Measurements from ENCODE around the gene PTPRN2. TPM values are rescaled to one million over a fixed set of nuclear protein-coding genes. Genes with fewer than 3 reads are reported as not detected.

PTPRN2 gene
- total and polyA plus RNA-seq, 2 donors (not counting 1 experiment from before 2014, with no cell fraction given) = 0.54 to 1.2 TPM

GRCh38 chr7:158498443-158499081, 89.1 kb downstream of the PTPRN2 start:
- Histone ChIP-seq H3K4me3 (replicated peaks in 1 of 4; ENCODE audit: control extremely low read depth in 1 of 4, insufficient read depth in 1 of 4, low read depth in 3 of 4, low read length in 4 of 4) (no peak overlapping the region), H3K27ac (ENCODE audit: insufficient read depth, low read length) (no peak overlapping the region), H3K36me3 (ENCODE audit: control insufficient read depth, insufficient read depth, low read length) (no peaks in the 10 kb centered on the region), H4K20me1 (ENCODE audit: control insufficient read depth, extremely low read depth, insufficient read depth, low read length) (no peaks in the 10 kb centered on the region), H3K79me2 (ENCODE audit: control insufficient read depth, insufficient read depth, low read length) (no peaks in the 10 kb centered on the region), H3K4me1 (ENCODE audit: control insufficient read depth, extremely low read depth, insufficient read depth, low read length) (no peaks in the 10 kb centered on the region), H3K27me3 (ENCODE audit: control insufficient read depth, insufficient read depth, low read length) (no peaks in the 10 kb centered on the region), H3K9ac (ENCODE audit: insufficient read depth, low read length) (no peak overlapping the region), H2AFZ (ENCODE audit: low read length) (no peak overlapping the region), H3K9me3 (ENCODE audit: control insufficient read depth, insufficient read depth, low read depth, low read length) (no peaks in the 10 kb centered on the region), H3K4me2 (ENCODE audit: extremely low read depth, insufficient read depth, low read length) (no peak overlapping the region)
- DNase-seq (ENCODE audit: low read depth in 2 of 2) = no peak
- TF ChIP-seq CTCF (conservative IDR thresholded peaks at IDR 0.05 in 1 of 2, IDR thresholded peaks at IDR 0.05 in 1 of 2; ENCODE audit: low read depth in 1 of 2, low read length in 2 of 2) (no peak), EZH2 (IDR thresholded peaks at IDR 0.05; ENCODE audit: low read length, missing control alignments) (no peak)

GRCh38 chr7:158497627-158498026, 90.0 kb downstream of the PTPRN2 start:
- Histone ChIP-seq H2AFZ (ENCODE audit: low read length) (no peak overlapping the region), H3K4me3 (replicated peaks in 1 of 4; ENCODE audit: control extremely low read depth in 1 of 4, insufficient read depth in 1 of 4, low read depth in 3 of 4, low read length in 4 of 4) (no peak overlapping the region)
- no peak for DNase-seq (ENCODE audit: low read depth in 2 of 2)

GRCh38 chr7:158495786-158496185, 91.8 kb downstream of the PTPRN2 start:
- H4K20me1 ChIP-seq (ENCODE audit: control insufficient read depth, extremely low read depth, insufficient read depth, low read length) = no peaks in the 10 kb centered on the region
- TF ChIP-seq EZH2 (IDR thresholded peaks at IDR 0.05; ENCODE audit: low read length, missing control alignments) (no peak), CTCF (conservative IDR thresholded peaks at IDR 0.05 in 1 of 2, IDR thresholded peaks at IDR 0.05 in 1 of 2; ENCODE audit: low read depth in 1 of 2, low read length in 2 of 2) (no peak)
- no peak for DNase-seq (ENCODE audit: low read depth in 2 of 2)
- no peaks in the 10 kb centered on the region for H3K79me2 ChIP-seq (ENCODE audit: control insufficient read depth, insufficient read depth, low read length)
- no peaks in the 10 kb centered on the region for H3K4me1 ChIP-seq (ENCODE audit: control insufficient read depth, extremely low read depth, insufficient read depth, low read length)
- no peak overlapping the region for H3K27ac ChIP-seq (ENCODE audit: insufficient read depth, low read length)
- no peak overlapping the region for H2AFZ ChIP-seq (ENCODE audit: low read length)
- no peak overlapping the region for H3K4me3 ChIP-seq (replicated peaks in 1 of 4; ENCODE audit: control extremely low read depth in 1 of 4, insufficient read depth in 1 of 4, low read depth in 3 of 4, low read length in 4 of 4)
- H3K4me2 ChIP-seq (ENCODE audit: extremely low read depth, insufficient read depth, low read length) = no peak overlapping the region
- no peak overlapping the region for H3K9ac ChIP-seq (ENCODE audit: insufficient read depth, low read length)
- H3K27me3 ChIP-seq (ENCODE audit: control insufficient read depth, insufficient read depth, low read length) = no peaks in the 10 kb centered on the region
- no peaks in the 10 kb centered on the region for H3K36me3 ChIP-seq (ENCODE audit: control insufficient read depth, insufficient read depth, low read length)
- no peaks in the 10 kb centered on the region for H3K9me3 ChIP-seq (ENCODE audit: control insufficient read depth, insufficient read depth, low read depth, low read length)

More at GRCh38 chr7:158497627-158498026, 90.0 kb downstream of the PTPRN2 start:
- H3K4me1 ChIP-seq (ENCODE audit: control insufficient read depth, extremely low read depth, insufficient read depth, low read length) = no peaks in the 10 kb centered on the region
- no peak overlapping the region for H3K4me2 ChIP-seq (ENCODE audit: extremely low read depth, insufficient read depth, low read length)
- TF ChIP-seq CTCF (conservative IDR thresholded peaks at IDR 0.05 in 1 of 2, IDR thresholded peaks at IDR 0.05 in 1 of 2; ENCODE audit: low read depth in 1 of 2, low read length in 2 of 2) = no peak
- no peak for TF ChIP-seq EZH2 (IDR thresholded peaks at IDR 0.05; ENCODE audit: low read length, missing control alignments)
- H3K27ac ChIP-seq (ENCODE audit: insufficient read depth, low read length) = no peak overlapping the region
- no peaks in the 10 kb centered on the region for H3K36me3 ChIP-seq (ENCODE audit: control insufficient read depth, insufficient read depth, low read length)
- H3K79me2 ChIP-seq (ENCODE audit: control insufficient read depth, insufficient read depth, low read length) = no peaks in the 10 kb centered on the region
- H3K27me3 ChIP-seq (ENCODE audit: control insufficient read depth, insufficient read depth, low read length) = no peaks in the 10 kb centered on the region
- no peak overlapping the region for H3K9ac ChIP-seq (ENCODE audit: insufficient read depth, low read length)
- no peaks in the 10 kb centered on the region for H4K20me1 ChIP-seq (ENCODE audit: control insufficient read depth, extremely low read depth, insufficient read depth, low read length)
- H3K9me3 ChIP-seq (ENCODE audit: control insufficient read depth, insufficient read depth, low read depth, low read length) = no peaks in the 10 kb centered on the region

Measured in fibroblast of lung (primary cell).